Ishikawa (cell line): ENCODE data around the gene TMEM117.

ENCODE experiments used
- CEBPB ChIP-seq: IDR thresholded peaks from 2 replicates; pipeline ENCODE4 v1.6.1; 2012
- CREB1 ChIP-seq: IDR thresholded peaks from 2 replicates; pipeline ENCODE4 v1.6.1; 2012; ENCODE audit warnings: low read depth
- EGR1 ChIP-seq: IDR thresholded peaks from 2 replicates; pipeline ENCODE4 v1.6.1; 2012
- EP300 ChIP-seq: IDR thresholded peaks from 2 replicates; pipeline ENCODE4 v1.6.1; 2012; ENCODE audit warnings: borderline replicate concordance
- FOXM1 ChIP-seq: IDR thresholded peaks from 2 replicates; pipeline ENCODE4 v1.6.1; 2012; ENCODE audit warnings: low read depth, borderline replicate concordance
- TAF1 ChIP-seq: IDR thresholded peaks from 2 replicates; pipeline ENCODE4 v1.6.1; 2012; ENCODE audit warnings: low read depth, mild to moderate bottlenecking
- TEAD4 ChIP-seq: IDR thresholded peaks from 2 replicates; pipeline ENCODE4 v1.6.1; 2012
- ZBTB7A ChIP-seq: IDR thresholded peaks from 2 replicates; pipeline ENCODE4 v1.6.1; 2012; ENCODE audit warnings: low read depth
- TF ChIP-seq, protein P1 (sequence below): IDR thresholded peaks from 2 replicates; pipeline ENCODE4 v1.6.1; 2012

DNA sequence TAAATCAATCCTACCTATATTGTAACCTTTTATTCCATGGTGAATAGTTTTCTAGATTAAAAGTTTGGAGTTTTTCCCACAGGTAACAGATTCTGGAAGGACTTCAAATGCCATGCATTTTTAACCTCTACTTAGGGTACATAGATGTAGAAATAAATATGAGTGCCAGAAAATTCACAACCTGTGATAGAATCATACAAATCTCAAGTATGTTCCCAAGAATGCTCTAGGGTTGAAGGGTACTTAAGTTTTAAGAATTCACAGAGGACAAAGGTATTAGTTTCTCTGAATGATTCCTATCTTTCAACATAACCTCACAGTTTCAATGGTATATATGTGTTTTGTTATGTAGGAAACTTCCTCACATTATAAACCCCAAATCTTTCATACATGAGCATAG lies 511.3 kb downstream of the TMEM117 start:
- TF ChIP-seq EGR1 (no peak), CREB1 (no peak), CEBPB (no peak), TAF1 (no peak), EP300 (no peak), FOXM1 (no peak), TEAD4 (no peak), ZBTB7A (no peak)
- TF ChIP-seq, protein P1, sequence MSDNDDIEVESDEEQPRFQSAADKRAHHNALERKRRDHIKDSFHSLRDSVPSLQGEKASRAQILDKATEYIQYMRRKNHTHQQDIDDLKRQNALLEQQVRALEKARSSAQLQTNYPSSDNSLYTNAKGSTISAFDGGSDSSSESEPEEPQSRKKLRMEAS: no peak
